Measurements from ENCODE around the gene NCOR2. TPM values are rescaled to one million over a fixed set of nuclear protein-coding genes. Genes with fewer than 3 reads are reported as not detected.

The NCOR2 gene
- total and polyA plus RNA-seq, 2 donors (not counting 3 experiments of a cell fraction or from before 2014, with no cell fraction given): 26.5 to 241 TPM

DNA sequence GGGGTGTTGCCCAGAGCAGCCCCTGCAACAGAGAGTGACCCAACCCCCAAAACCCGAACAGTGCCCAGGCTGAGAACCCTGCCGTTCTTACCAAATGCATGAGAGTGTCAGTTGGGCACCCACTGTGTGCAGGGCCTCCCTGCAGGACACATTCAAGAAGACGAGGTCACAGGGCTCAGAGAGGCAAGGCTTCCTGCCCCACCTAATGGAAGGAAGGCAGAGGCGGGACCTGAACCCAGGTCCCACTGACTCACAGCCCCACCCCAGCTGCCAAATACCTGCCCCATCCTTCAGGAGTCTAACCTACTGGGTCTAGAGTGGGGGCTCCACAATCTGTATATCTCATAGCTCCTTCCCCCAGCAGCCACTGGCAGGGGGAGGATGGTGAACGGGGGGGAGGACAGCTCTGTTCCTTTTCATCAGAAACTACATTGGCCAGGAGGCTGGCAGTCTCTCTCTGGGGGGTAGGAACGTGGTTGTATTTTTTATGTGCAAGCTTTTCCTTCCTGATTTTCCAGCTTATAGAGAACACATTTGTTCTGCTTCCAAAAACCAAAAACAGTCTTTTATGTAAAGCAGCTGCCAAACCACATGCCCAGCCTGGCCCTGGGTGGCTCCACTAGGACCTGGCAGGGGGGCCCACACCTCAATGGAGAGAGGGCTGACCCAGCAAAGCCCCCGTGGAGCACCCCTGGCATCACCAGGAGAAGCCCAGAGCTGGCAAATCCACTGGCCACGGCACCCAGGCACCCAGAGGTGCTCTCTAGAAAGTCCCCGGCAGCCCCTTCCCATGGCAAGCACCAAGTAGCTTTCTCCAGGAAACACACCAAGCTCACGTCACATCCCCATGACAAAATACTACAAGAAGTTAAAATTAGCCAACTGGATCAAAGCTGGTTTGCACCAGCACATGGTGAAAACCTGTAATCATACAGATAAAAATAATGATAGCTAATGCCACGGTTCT lies 17.0 kb downstream of the NCOR2 start:
- TF ChIP-seq, protein P1, sequence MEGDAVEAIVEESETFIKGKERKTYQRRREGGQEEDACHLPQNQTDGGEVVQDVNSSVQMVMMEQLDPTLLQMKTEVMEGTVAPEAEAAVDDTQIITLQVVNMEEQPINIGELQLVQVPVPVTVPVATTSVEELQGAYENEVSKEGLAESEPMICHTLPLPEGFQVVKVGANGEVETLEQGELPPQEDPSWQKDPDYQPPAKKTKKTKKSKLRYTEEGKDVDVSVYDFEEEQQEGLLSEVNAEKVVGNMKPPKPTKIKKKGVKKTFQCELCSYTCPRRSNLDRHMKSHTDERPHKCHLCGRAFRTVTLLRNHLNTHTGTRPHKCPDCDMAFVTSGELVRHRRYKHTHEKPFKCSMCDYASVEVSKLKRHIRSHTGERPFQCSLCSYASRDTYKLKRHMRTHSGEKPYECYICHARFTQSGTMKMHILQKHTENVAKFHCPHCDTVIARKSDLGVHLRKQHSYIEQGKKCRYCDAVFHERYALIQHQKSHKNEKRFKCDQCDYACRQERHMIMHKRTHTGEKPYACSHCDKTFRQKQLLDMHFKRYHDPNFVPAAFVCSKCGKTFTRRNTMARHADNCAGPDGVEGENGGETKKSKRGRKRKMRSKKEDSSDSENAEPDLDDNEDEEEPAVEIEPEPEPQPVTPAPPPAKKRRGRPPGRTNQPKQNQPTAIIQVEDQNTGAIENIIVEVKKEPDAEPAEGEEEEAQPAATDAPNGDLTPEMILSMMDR (IDR thresholded peaks at IDR 0.05; ENCODE audit: extremely low read depth in 1 of 2, insufficient read depth in 1 of 2, low read depth in 1 of 2, low read length in 2 of 2): no peak
- no peak for TF ChIP-seq EZH2 (IDR thresholded peaks at IDR 0.05; ENCODE audit: borderline replicate concordance, low read depth, low read length, severe bottlenecking)
- TF ChIP-seq, protein P2, sequence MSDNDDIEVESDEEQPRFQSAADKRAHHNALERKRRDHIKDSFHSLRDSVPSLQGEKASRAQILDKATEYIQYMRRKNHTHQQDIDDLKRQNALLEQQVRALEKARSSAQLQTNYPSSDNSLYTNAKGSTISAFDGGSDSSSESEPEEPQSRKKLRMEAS (IDR thresholded peaks at IDR 0.05; ENCODE audit: insufficient read depth, insufficient read length): no peak
- no peak for TF ChIP-seq GATA2 (IDR thresholded peaks at IDR 0.05; ENCODE audit: insufficient read depth, insufficient read length, low read depth, low read length)
- TF ChIP-seq POLR2AphosphoS5 (IDR thresholded peaks at IDR 0.05; ENCODE audit: insufficient read depth, low read depth, low read length): no peak
- TF ChIP-seq JUN (IDR thresholded peaks at IDR 0.05; ENCODE audit: borderline replicate concordance, insufficient read depth, insufficient read length, low read depth): no peak
- no peak for TF ChIP-seq MYC (IDR thresholded peaks at IDR 0.05; ENCODE audit: low read depth, low read length)
- no peak for TF ChIP-seq FOS (IDR thresholded peaks at IDR 0.05; ENCODE audit: borderline replicate concordance, insufficient read depth, low read length)
- no peak for TF ChIP-seq POLR2A (IDR thresholded peaks at IDR 0.05; ENCODE audit: low read depth, low read length)
- no peaks in the 10 kb centered on the region for H3K9me1 ChIP-seq (replicated peaks; ENCODE audit: control insufficient read depth, extremely low read depth, insufficient read depth, low read length)
- BruUV-seq (replicated peaks): no TSS peak
- intact Hi-C loops (cut with micrococcal nuclease): no loop called here
- H3K27ac ChIP-seq (ENCODE audit: insufficient read depth, low read depth, low read length): peak overlapping the region; percentile 59
- H3K36me3 ChIP-seq (ENCODE audit: control insufficient read depth in 2 of 2, extremely low read depth in 1 of 2, insufficient read depth in 2 of 2, low read length in 2 of 2): no peaks in the 10 kb centered on the region
- peak overlapping the region; percentile 17 for H3K4me2 ChIP-seq (ENCODE audit: insufficient read depth, low read length)
- no peak overlapping the region for H3K4me3 ChIP-seq (replicated peaks in 1 of 3; ENCODE audit: insufficient read depth in 1 of 3, low read depth in 1 of 3, low read length in 3 of 3)
- H4K20me1 ChIP-seq (replicated peaks; ENCODE audit: control insufficient read depth, extremely low read depth, insufficient read depth, low read length): no peaks in the 10 kb centered on the region
- ChIA-PET CTCF (interaction anchor here (1.1 to 2.8 kb wide), 10 partner anchors 12 to 497 kb away, joined by 3 to 13 read pairs (median 5); partner anchors contain the start of gene NCOR2), POLR2A (interaction anchor here (0.6 kb wide), 1 partner anchor 177 kb away, joined by 3 read pairs; no protein-coding TSS in a partner anchor)
- peak overlapping the region; percentile 5 for H3K9ac ChIP-seq (replicated peaks; ENCODE audit: extremely low read depth, insufficient read depth, low read length)
- no peaks in the 10 kb centered on the region for H3K27me3 ChIP-seq (ENCODE audit: control insufficient read depth in 2 of 2, insufficient read depth in 2 of 2, low read length in 2 of 2)
- H3K4me1 ChIP-seq (ENCODE audit: control insufficient read depth, extremely low read depth, insufficient read depth, low read length): peaks cover 32% of the 10 kb centered on the region
- no peaks in the 10 kb centered on the region for H3K9me3 ChIP-seq (replicated peaks; ENCODE audit: control insufficient read depth, insufficient read depth, low read length)
- peaks cover 86% of the 10 kb centered on the region for H3K79me2 ChIP-seq (ENCODE audit: control insufficient read depth, insufficient read depth, low read length)
- FAIRE-seq (peak; percentile 8), DNase-seq (ENCODE audit: low read depth, low spot score) (no peak)
- dilution Hi-C loops (cut with MboI; ENCODE audit: extremely low pct_ligation_motif_present, low sequenced_read_pairs): loop anchor here (25.0 kb wide), 1 partner anchor 137 kb away; no protein-coding TSS in a partner anchor
- H2AFZ ChIP-seq (ENCODE audit: low read depth, low read length): no peak overlapping the region
